GM12878 (cell line): Measurements from ENCODE around the gene PGAP3. TPM values are rescaled to one million over a fixed set of nuclear protein-coding genes. Genes with fewer than 3 reads are reported as not detected.

Source experiments
- ATAC-seq: fragments of 200-7000 bp; cut with Tn5 transposase; 3 replicates; pipeline ENCODE4 v1.9.1; 2020; ENCODE audit warnings: mild to moderate bottlenecking, moderate library complexity
- BruUV-seq: library from RNA; stranded (reverse); fragments of 400-500 nt; replicated peaks from 2 replicates; lab custom pipeline; 2021; lab: Mats Ljungman, UMichigan
- CTCF ChIA-PET: fragments of 300-600 bp; sonication (Branson Sonifier 250); formaldehyde crosslinking; extraction: SDS; loops from one replicate; lab custom pipeline; 2021; ENCODE audit warnings: inconsistent platforms; lab: Yijun Ruan, JAX
- POLR2A ChIA-PET: fragments of 350-600 bp; formaldehyde crosslinking; extraction: SDS; loops from one replicate; lab custom pipeline; 2021; ENCODE audit warnings: inconsistent platforms; lab: Charles Lee
- RAD21 ChIA-PET: fragments of 300-600 bp; sonication (Branson Sonifier 250); formaldehyde crosslinking; loops from one replicate; lab custom pipeline; 2023; ENCODE audit warnings: antibody characterized with exemption; ENCODE audit not compliant: unreplicated experiment; lab: Charles Lee
- SMC1A ChIA-PET: fragments of 300-600 bp; sonication (Branson Sonifier 250); formaldehyde crosslinking; loops from one replicate; lab custom pipeline; 2023; ENCODE audit not compliant: unreplicated experiment, uncharacterized antibody; lab: Charles Lee
- DNase-seq: peaks from one replicate; pipeline ENCODE4 v3.0.0-alpha.2; 2011; ENCODE audit warnings: low read depth, low spot score
- FAIRE-seq: peaks from 3 replicates; lab custom pipeline; 2011; peaks lifted over from hg19 to GRCh38; lab: Jason Lieb, UNC
- H2AFZ ChIP-seq: 2 replicates; pipeline ENCODE4 v1.6.0; 2011; ENCODE audit warnings: low read depth, low read length, control low read depth; ENCODE audit not compliant: control insufficient read depth
- H3K27ac ChIP-seq: 2 replicates; pipeline ENCODE4 v1.5.1; 2011; ENCODE audit warnings: control low read depth; ENCODE audit not compliant: control insufficient read depth, insufficient read depth
- H3K27me3 ChIP-seq, 2 experiments: replicated peaks in 1 of 2; 2 replicates each; pipeline versions ENCODE4 v1.6.0 to v1.6.1; 2011; ENCODE audit warnings: low read length in 1 of 2; ENCODE audit not compliant: control insufficient read depth in 2 of 2, insufficient read depth in 2 of 2
- H3K36me3 ChIP-seq, 2 experiments: 2 replicates each; pipeline ENCODE4 v1.5.1; 2011; ENCODE audit warnings: low read length in 1 of 2; ENCODE audit not compliant: control insufficient read depth in 2 of 2, insufficient read depth in 2 of 2
- H3K4me1 ChIP-seq: 2 replicates; pipeline ENCODE4 v1.6.1; 2011; ENCODE audit warnings: mild to moderate bottlenecking, low read length, moderate library complexity, mixed read lengths; ENCODE audit not compliant: control insufficient read depth, insufficient read depth
- H3K4me2 ChIP-seq: 2 replicates; pipeline ENCODE4 v1.6.0; 2011; ENCODE audit warnings: control low read depth; ENCODE audit not compliant: control insufficient read depth, insufficient read depth
- H3K4me3 ChIP-seq: fragments of 200-600 bp; sonication (generic); 2 replicates; pipeline ENCODE4 v1.5.1; 2016
- H3K79me2 ChIP-seq: 2 replicates; pipeline ENCODE4 v1.6.0; 2011; ENCODE audit warnings: low read length; ENCODE audit not compliant: control insufficient read depth, insufficient read depth
- H3K9ac ChIP-seq: 2 replicates; pipeline ENCODE4 v1.8.0; 2011; ENCODE audit warnings: low read length, control low read depth, mixed read lengths; ENCODE audit not compliant: control insufficient read depth, insufficient read depth
- H3K9me3 ChIP-seq: replicated peaks from 3 replicates; pipeline ENCODE4 v1.5.1; 2011; ENCODE audit warnings: mild to moderate bottlenecking, low read length; ENCODE audit not compliant: control insufficient read depth, insufficient read depth
- H4K20me1 ChIP-seq: 2 replicates; pipeline ENCODE4 v1.6.0; 2011; ENCODE audit not compliant: control insufficient read depth, insufficient read depth
- ATF2 ChIP-seq: IDR thresholded peaks from 2 replicates; pipeline ENCODE4 v1.6.1; 2012; ENCODE audit warnings: low read length, inconsistent platforms
- BCL3 ChIP-seq: IDR thresholded peaks from 2 replicates; pipeline ENCODE4 v1.6.1; 2011; ENCODE audit warnings: borderline replicate concordance, low read depth, mild to moderate bottlenecking, moderate library complexity, low read length; ENCODE audit not compliant: insufficient read depth, poor library complexity, severe bottlenecking
- BRCA1 ChIP-seq: IDR thresholded peaks from 2 replicates; pipeline ENCODE4 v1.6.1; 2011; ENCODE audit warnings: low read depth, low read length, improper control_type of control experiment
- E2F4 ChIP-seq: IDR thresholded peaks from 2 replicates; pipeline ENCODE4 v1.6.1; 2012; ENCODE audit warnings: low read depth, low read length, improper control_type of control experiment
- EP300 ChIP-seq, 2 experiments: fragments of 150-350 bp in 1 of 2; IDR thresholded peaks; 2 replicates each; pipeline ENCODE4 v1.6.1; 2011 to 2012; ENCODE audit warnings: low read depth in 2 of 2, low read length in 2 of 2, borderline replicate concordance in 1 of 2, improper control_type of control experiment in 1 of 2, inconsistent platforms in 1 of 2; ENCODE audit not compliant: control insufficient read depth in 1 of 2
- EZH2 ChIP-seq: IDR thresholded peaks from 2 replicates; pipeline ENCODE4 v1.6.1; 2012; ENCODE audit warnings: low read depth, mild to moderate bottlenecking, control low read depth, inconsistent platforms, low read length, borderline replicate concordance; ENCODE audit not compliant: control insufficient read depth
- NFXL1 ChIP-seq: fragments of 450-650 bp; IDR thresholded peaks from 2 replicates; pipeline ENCODE4 v1.6.1; 2017; ENCODE audit warnings: antibody characterized with exemption, mild to moderate bottlenecking, borderline replicate concordance
- PAX5 ChIP-seq: IDR thresholded peaks from 2 replicates; pipeline ENCODE4 v1.6.1; 2011; ENCODE audit warnings: low read depth, low read length, borderline replicate concordance
- PKNOX1 ChIP-seq: fragments of 450-650 bp; IDR thresholded peaks from 2 replicates; pipeline ENCODE4 v1.6.1; 2016; ENCODE audit warnings: mild to moderate bottlenecking
- SMC3 ChIP-seq: IDR thresholded peaks from 2 replicates; pipeline ENCODE4 v1.6.1; 2011; ENCODE audit warnings: low read length, improper control_type of control experiment, borderline replicate concordance
- WRNIP1 ChIP-seq: IDR thresholded peaks from 2 replicates; pipeline ENCODE4 v1.6.1; 2011; ENCODE audit warnings: low read depth, low read length, improper control_type of control experiment, borderline replicate concordance
- ZNF687 ChIP-seq: fragments of 450-650 bp; IDR thresholded peaks from 2 replicates; pipeline ENCODE4 v1.6.1; 2017; ENCODE audit warnings: mild to moderate bottlenecking, moderate library complexity
- WGBS: methylation state at CpG from one replicate; pipeline ENCODE4 v1.1.6; 2016; ENCODE audit warnings: low lambda C conversion rate; ENCODE audit not compliant: insufficient replicate concordance, insufficient coverage; ENCODE audit errors: missing lambda C conversion rate; 5-methylcytosine and 5-hydroxymethylcytosine counted together
- in situ Hi-C: fragments of 300-500 bp; cut with MboI; formaldehyde crosslinking; loops from 9 replicates; pipeline ENCODE4 v1.14.3; 2018; ENCODE audit warnings: mixed read lengths
- intact Hi-C: fragments of 100-400 bp; cut with micrococcal nuclease; formaldehyde crosslinking; loops from one replicate; pipeline ENCODE4 v1.14.2; 2022; ENCODE audit not compliant: unreplicated experiment
- polyA plus RNA-seq, 11 experiments: library from polyadenylated mRNA; depleted of rRNA in 4 of 11; unstranded in 6 of 11; stranded (reverse) in 5 of 11; fragments of >200 nt; fragmentation: Nextera tagmentation in 4 of 11; fragmentation: Illumina TruSeq in 1 of 11; extraction: Ambion mirVana in 4 of 11; extraction: Trizol in 1 of 11; gene quantifications; 1 replicate in 1 of 11; 2 replicates in 10 of 11; pipeline versions ENCODE4 v1.2.1 to v1.2.3, GENCODE V29; 2011 to 2016; ENCODE audit warnings: inconsistent platforms in 2 of 11, missing spikeins in 2 of 11, low read depth in 1 of 11
- total RNA-seq, 4 experiments: library from RNA; depleted of rRNA in 3 of 4; stranded (reverse); fragments of >200 nt in 3 of 4; fragmentation: Illumina TruSeq in 1 of 4; extraction: Trizol in 1 of 4; gene quantifications; 2 replicates each; pipeline versions ENCODE4 v1.2.1 to v1.2.3, GENCODE V29; 2013 to 2021

Gene PGAP3
- total and polyA plus RNA-seq, 10 of the 15 experiments (the other 5 are each of a cell fraction or from before 2014, with no cell fraction given) = 0.21 to 10.0 (median 5.3) TPM

- TF ChIP-seq E2F4 (no peak), WRNIP1 (no peak), PKNOX1 (no peak), BRCA1 (no peak), PAX5 (no peak)
These were observed 29.8 kb upstream of the PGAP3 start (continued) for GRCh38 chr17:39717660-39718059.

GRCh38 chr17:39716879-39717536 is 29.2 kb upstream of the PGAP3 start:
- Histone ChIP-seq H3K36me3 (no peaks in the 10 kb centered on the region), H3K4me2 (no peak overlapping the region), H3K9me3 (no peaks in the 10 kb centered on the region), H2AFZ (no peak overlapping the region), H3K27me3 (no peaks in the 10 kb centered on the region), H3K79me2 (no peaks in the 10 kb centered on the region), H4K20me1 (no peaks in the 10 kb centered on the region), H3K9ac (no peak overlapping the region), H3K4me1 (no peaks in the 10 kb centered on the region), H3K4me3 (no peak overlapping the region), H3K27ac (no peak overlapping the region)
- BruUV-seq = no TSS peak
- FAIRE-seq = no peak
- in situ Hi-C loops (no loop called here), intact Hi-C loops (no loop called here)
- WGBS = 67% methylated on average over 11 of the region's 11 CpGs
- SMC1A ChIA-PET = no interaction called here
- CTCF ChIA-PET = no interaction called here
- ATAC-seq = no peak
- DNase-seq = no peak
- POLR2A ChIA-PET = no interaction called here
- RAD21 ChIA-PET = no interaction called here
- no peak for TF ChIP-seq EP300 (IDR thresholded peaks at IDR 0.05; ENCODE audit: borderline replicate concordance in 1 of 2, control insufficient read depth in 1 of 2, low read depth in 2 of 2, low read length in 2 of 2)
- no peak for TF ChIP-seq BCL3
- no peak for TF ChIP-seq ATF2
- TF ChIP-seq SMC3 = no peak
- no peak for TF ChIP-seq NFXL1
- TF ChIP-seq ZNF687 = no peak
- TF ChIP-seq EZH2 = no peak
